GM19463 (cell line): Measurements from ENCODE around the gene ARL4A.
A peak's percentile ranks its signal among the peaks of the same experiment; 100 is the strongest.

Source experiments
- ATAC-seq: cut with Tn5 transposase; IDR thresholded peaks from one replicate; pipeline ENCODE4 v1.9.1; 2021; ENCODE audit warnings: mild to moderate bottlenecking, moderate library complexity; ENCODE audit not compliant: unreplicated experiment

Gene ARL4A

GRCh38 chr7:12699299-12699698 lies 11.9 kb downstream of the ARL4A start:
- ATAC-seq = no peak

- no peak for ATAC-seq
Measured at GRCh38 chr7:12701433-12701832, 14.0 kb downstream of the ARL4A start.

GRCh38 chr7:12703881-12704280 lies 16.4 kb downstream of the ARL4A start:
- no peak for ATAC-seq

GRCh38 chr7:12705878-12706277 lies 18.4 kb downstream of the ARL4A start:
- no peak for ATAC-seq

GRCh38 chr7:12706900-12707536 lies 19.6 kb downstream of the ARL4A start:
- no peak for ATAC-seq

GRCh38 chr7:12708314-12708713 lies 20.9 kb downstream of the ARL4A start:
- no peak for ATAC-seq

- ATAC-seq = no peak
Measured at GRCh38 chr7:12709726-12710502, 22.5 kb downstream of the ARL4A start.

- no peak for ATAC-seq
Measured at GRCh38 chr7:12711124-12711523, 23.7 kb downstream of the ARL4A start.

- no peak for ATAC-seq
Measured at GRCh38 chr7:12712236-12712635, 24.8 kb downstream of the ARL4A start.

GRCh38 chr7:12713625-12714378 lies 26.4 kb downstream of the ARL4A start:
- ATAC-seq = no peak

- no peak for ATAC-seq
Measured at GRCh38 chr7:12714379-12714737, 26.9 kb downstream of the ARL4A start.

GRCh38 chr7:12715372-12716133 lies 28.1 kb downstream of the ARL4A start:
- peak; percentile 44 for ATAC-seq

GRCh38 chr7:12716134-12716681 lies 28.8 kb downstream of the ARL4A start:
- no peak for ATAC-seq

- no peak for ATAC-seq
Measured at GRCh38 chr7:12716722-12717121, 29.3 kb downstream of the ARL4A start.

- no peak for ATAC-seq
Measured at GRCh38 chr7:12719141-12719919, 31.9 kb downstream of the ARL4A start.

- no peak for ATAC-seq
Measured at GRCh38 chr7:12719981-12720865, 32.8 kb downstream of the ARL4A start.

- no peak for ATAC-seq
Measured at GRCh38 chr7:12721286-12721830, 33.9 kb downstream of the ARL4A start.

- ATAC-seq = no peak
Measured at GRCh38 chr7:12722136-12722535, 34.7 kb downstream of the ARL4A start.
